Natural killer cell (primary cell): ENCODE results near the gene CHKB. TPM values are rescaled to one million over a fixed set of nuclear protein-coding genes. Genes with fewer than 3 reads are reported as not detected.

Source experiments
- ATAC-seq, 3 donors: fragments of 150-1000 bp in 2 of 3; fragments of 200-7000 bp in 1 of 3; cut with Tn5 transposase; 1 replicate in 1 of 3; 2 replicates in 2 of 3; pipeline ENCODE4 v1.10.0; 2021; ENCODE audit warnings: mild to moderate bottlenecking in 2 of 3, moderate library complexity in 2 of 3
- DNase-seq, 2 donors: peaks; one replicate each; pipeline versions ENCODE4 v3.0.0 to v3.0.0-alpha.2; 2013 to 2021; ENCODE audit warnings: mixed read lengths in 1 of 2
- H3K27ac ChIP-seq: one replicate; pipeline ENCODE4 v1.5.1; 2013; ENCODE audit warnings: mild to moderate bottlenecking, low read length
- H3K27me3 ChIP-seq: one replicate; pipeline ENCODE4 v1.6.1; 2013; ENCODE audit warnings: low read length; ENCODE audit not compliant: control insufficient read depth, insufficient read depth
- H3K36me3 ChIP-seq: one replicate; pipeline ENCODE4 v1.6.1; 2013; ENCODE audit warnings: low read length; ENCODE audit not compliant: control insufficient read depth, insufficient read depth
- H3K4me1 ChIP-seq: one replicate; pipeline ENCODE4 v1.6.1; 2013; ENCODE audit warnings: low read length; ENCODE audit not compliant: control insufficient read depth, insufficient read depth
- H3K4me3 ChIP-seq: one replicate; pipeline ENCODE4 v1.5.1; 2013; ENCODE audit warnings: low read length
- H3K9me3 ChIP-seq: one replicate; pipeline ENCODE4 v1.6.1; 2013; ENCODE audit warnings: low read length; ENCODE audit not compliant: control insufficient read depth, insufficient read depth
- H3K27ac Mint-ChIP-seq, 2 donors: one replicate each; pipeline ENCODE4 v1.8.0; 2022; ENCODE audit warnings: mild to moderate bottlenecking in 2 of 2, mixed read lengths in 2 of 2, moderate library complexity in 1 of 2
- H3K27me3 Mint-ChIP-seq, 2 donors: one replicate each; pipeline ENCODE4 v1.8.0; 2022; ENCODE audit warnings: low read depth in 2 of 2, mixed read lengths in 2 of 2
- H3K36me3 Mint-ChIP-seq: one replicate; pipeline ENCODE4 v1.8.0; 2022; ENCODE audit warnings: mixed read lengths
- H3K4me1 Mint-ChIP-seq, 2 donors: one replicate each; pipeline ENCODE4 v1.8.0; 2022; ENCODE audit warnings: mixed read lengths in 2 of 2
- H3K4me3 Mint-ChIP-seq: one replicate; pipeline ENCODE4 v1.8.0; 2022; ENCODE audit warnings: mild to moderate bottlenecking, moderate library complexity, mixed read lengths
- H3K9me3 Mint-ChIP-seq, 2 donors: one replicate each; pipeline ENCODE4 v1.8.0; 2022; ENCODE audit warnings: mixed read lengths in 2 of 2
- CTCF ChIP-seq: fragments of 200-600 bp; IDR thresholded peaks from one replicate; pipeline ENCODE4 v1.8.0; 2022; ENCODE audit warnings: antibody characterized with exemption
- WGBS: methylation state at CpG from one replicate; pipeline ENCODE4 v1.1.7; 2013; ENCODE audit warnings: missing lambda C conversion rate; ENCODE audit not compliant: insufficient coverage; 5-methylcytosine and 5-hydroxymethylcytosine counted together
- intact Hi-C: fragments of 100-400 bp; cut with micrococcal nuclease; formaldehyde crosslinking; loops from one replicate; pipeline ENCODE4 v1.14.2; 2022
- total RNA-seq, 4 donors: library from RNA; stranded (reverse); fragments of 120-200 nt in 1 of 4; gene quantifications; one replicate each; pipeline versions ENCODE4 v1.2.3 to v1.2.4, GENCODE V29; 2013 to 2022

The CHKB gene
- total RNA-seq, 3 donors from 2014 or later (not counting 1 experiment from before 2014, with no cell fraction given) = 166 to 204 (median 180) TPM

DNA sequence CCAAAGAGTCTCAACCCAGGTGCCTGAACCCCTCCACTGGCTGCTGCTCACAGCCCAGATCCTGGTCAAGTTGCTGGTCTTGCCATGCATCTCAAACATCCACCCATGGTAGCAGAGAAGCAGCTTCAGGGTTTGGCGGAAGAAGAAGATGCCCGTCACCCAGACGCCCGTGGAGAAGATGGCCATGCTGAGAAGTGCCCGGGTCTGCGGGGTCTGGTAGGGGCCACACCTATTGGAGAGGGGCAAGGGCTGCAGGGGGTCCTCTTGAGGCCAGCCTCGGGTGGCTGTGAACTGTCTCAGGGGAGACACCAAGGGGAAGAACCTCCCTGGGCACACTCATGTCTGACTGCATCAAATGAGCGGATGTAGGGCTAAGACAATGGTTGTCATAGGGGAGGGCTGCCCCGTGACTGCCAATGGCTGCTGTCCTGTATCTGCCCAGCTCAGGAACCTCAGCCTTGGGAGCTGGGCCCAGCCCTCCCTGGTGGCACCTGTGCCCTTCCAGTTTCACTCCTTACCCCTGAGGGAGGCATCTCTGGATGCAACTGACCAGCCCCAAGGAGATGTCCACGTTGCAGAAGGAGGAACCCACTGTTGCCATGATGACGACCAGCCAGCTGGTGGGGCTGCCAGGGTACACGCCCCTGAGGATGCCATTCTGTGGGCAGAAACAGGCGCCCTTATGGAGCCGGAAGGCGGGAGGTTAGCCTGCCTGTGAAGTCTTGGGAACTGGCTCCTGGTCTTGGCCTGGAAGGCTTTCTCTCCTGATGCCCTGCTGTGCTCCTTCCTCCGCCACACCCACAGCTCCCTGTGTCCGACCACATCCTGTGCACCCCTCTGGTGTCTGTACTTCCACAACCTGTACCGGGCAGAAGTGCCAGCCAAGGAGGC is 5.6 kb downstream of the CHKB start:
- no peak overlapping the region for H3K4me3 Mint-ChIP-seq
- no peak overlapping the region for H3K27ac Mint-ChIP-seq

DNA sequence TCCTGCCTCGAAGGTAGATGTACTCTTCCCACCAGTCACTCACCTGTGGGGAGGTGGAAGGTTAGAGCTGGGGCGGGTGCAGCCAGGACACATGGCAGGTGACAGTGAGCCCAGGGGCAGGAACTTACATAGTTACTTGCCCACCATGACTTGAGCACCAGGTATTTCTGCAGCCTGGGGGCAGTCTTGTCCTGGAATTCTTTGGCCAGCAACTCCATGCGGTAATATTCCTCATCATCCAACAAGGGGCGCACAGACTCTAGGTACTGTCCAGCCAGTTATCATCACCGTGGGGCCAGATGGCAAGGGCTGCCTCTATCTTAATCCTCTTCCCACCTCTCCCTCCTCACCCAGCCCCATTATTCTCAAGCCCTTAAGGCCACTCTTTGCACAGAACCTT is 6.6 kb downstream of the CHKB start:
- DNase-seq = no peak
- H3K4me3 Mint-ChIP-seq = no peak overlapping the region
- H3K27ac Mint-ChIP-seq = no peak overlapping the region
- Histone ChIP-seq H3K4me3 (no peak overlapping the region), H3K36me3 (peaks cover 6% of the 10 kb centered on the region), H3K9me3 (no peaks in the 10 kb centered on the region), H3K27me3 (no peaks in the 10 kb centered on the region), H3K4me1 (peaks cover 22% of the 10 kb centered on the region), H3K27ac (no peak overlapping the region)
- no peaks in the 10 kb centered on the region for H3K36me3 Mint-ChIP-seq
- intact Hi-C loops = no loop called here
- no peak for TF ChIP-seq CTCF
- H3K4me1 Mint-ChIP-seq = peaks cover 0 to 13% of the 10 kb centered on the region in 2 donors
- 95% methylated on average over 4 of the region's 5 CpGs for WGBS
- H3K27me3 Mint-ChIP-seq = no peaks in the 10 kb centered on the region
- no peaks in the 10 kb centered on the region for H3K9me3 Mint-ChIP-seq
- no peak for ATAC-seq

More for the DNA sequence above, 5.6 kb downstream of the CHKB start:
- ATAC-seq (no peak), DNase-seq (no peak)
- Histone ChIP-seq H3K4me3 (no peak overlapping the region), H3K36me3 (peaks cover 2% of the 10 kb centered on the region), H3K4me1 (peaks cover 32% of the 10 kb centered on the region), H3K27ac (no peak overlapping the region), H3K27me3 (no peaks in the 10 kb centered on the region), H3K9me3 (no peaks in the 10 kb centered on the region)
- no peaks in the 10 kb centered on the region for H3K36me3 Mint-ChIP-seq
- TF ChIP-seq CTCF = no peak
- WGBS = 81% methylated on average over 18 of the region's 18 CpGs
- intact Hi-C loops = no loop called here
- H3K9me3 Mint-ChIP-seq = no peaks in the 10 kb centered on the region
- H3K27me3 Mint-ChIP-seq = no peaks in the 10 kb centered on the region
- peaks cover 0 to 19% of the 10 kb centered on the region in 2 donors for H3K4me1 Mint-ChIP-seq

DNA sequence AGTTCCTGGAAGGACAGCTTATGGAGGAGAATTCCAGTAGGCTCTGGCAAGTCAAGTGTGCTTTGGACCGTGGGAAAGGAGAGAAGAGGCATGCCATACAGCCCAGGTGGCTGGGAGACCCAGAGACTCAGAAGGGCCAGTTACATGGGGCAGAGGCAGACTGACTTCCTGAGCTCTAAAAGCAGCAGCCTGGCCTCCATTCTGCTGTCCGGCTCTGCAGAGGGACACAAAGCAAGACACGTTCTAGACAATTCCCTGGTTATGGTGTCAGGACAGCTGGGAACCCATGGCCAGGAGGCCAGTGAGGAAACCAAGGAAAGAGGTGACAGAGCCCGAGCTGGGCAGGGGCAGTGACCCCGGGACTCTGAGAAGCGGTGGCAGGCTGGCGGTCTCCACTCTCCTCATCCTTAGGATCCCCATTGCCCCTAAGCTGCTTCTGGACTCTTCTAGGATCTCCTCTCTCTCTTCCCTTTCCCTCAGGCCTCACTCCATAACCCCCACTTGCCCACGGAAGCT is 7.2 kb downstream of the CHKB start:
- H3K9me3 ChIP-seq = no peaks in the 10 kb centered on the region
- peaks cover 21% of the 10 kb centered on the region for H3K4me1 ChIP-seq
- no peak overlapping the region for H3K27ac Mint-ChIP-seq
- 96% methylated on average over 8 of the region's 8 CpGs for WGBS
- no peak overlapping the region for H3K27ac ChIP-seq
- H3K36me3 Mint-ChIP-seq = no peaks in the 10 kb centered on the region
- no peak for ATAC-seq
- H3K27me3 ChIP-seq = no peaks in the 10 kb centered on the region
- no peak overlapping the region for H3K4me3 Mint-ChIP-seq
- H3K36me3 ChIP-seq = peaks cover 8% of the 10 kb centered on the region
- DNase-seq = no peak
- peaks cover 0 to 13% of the 10 kb centered on the region in 2 donors for H3K4me1 Mint-ChIP-seq
- TF ChIP-seq CTCF = no peak
- intact Hi-C loops = no loop called here
- no peaks in the 10 kb centered on the region for H3K27me3 Mint-ChIP-seq
- no peak overlapping the region for H3K4me3 ChIP-seq
- H3K9me3 Mint-ChIP-seq = no peaks in the 10 kb centered on the region
